SJCRH30 (cell line): Measurements from ENCODE around the gene HUNK. TPM values are rescaled to one million over a fixed set of nuclear protein-coding genes. Genes with fewer than 3 reads are reported as not detected.
A peak's percentile ranks its signal among the peaks of the same experiment; 100 is the strongest.
"Not testable (repeated sequence)": the region's sequence is repeated elsewhere in the genome, so short reads cannot be mapped to it uniquely, and the experiment has no call there.

Experiments
- DNase-seq, 2 experiments: peaks; one replicate each; pipeline ENCODE4 v3.0.0-alpha.2; 2015 to 2020
- H3K27ac ChIP-seq: fragments of 250-450 bp; sonication (Bioruptor Pico); 2 replicates; pipeline ENCODE4 v1.5.1; 2020; ENCODE audit warnings: mild to moderate bottlenecking, moderate library complexity
- H3K27me3 ChIP-seq: fragments of 250-450 bp; sonication (Bioruptor Pico); 2 replicates; pipeline ENCODE4 v1.5.1; 2020; ENCODE audit warnings: mild to moderate bottlenecking, moderate library complexity
- H3K36me3 ChIP-seq: fragments of 250-450 bp; sonication (Bioruptor Pico); 2 replicates; pipeline ENCODE4 v1.5.1; 2020; ENCODE audit warnings: mild to moderate bottlenecking, moderate library complexity
- H3K4me1 ChIP-seq: fragments of 250-450 bp; sonication (Bioruptor Pico); 2 replicates; pipeline ENCODE4 v1.5.1; 2020; ENCODE audit warnings: mild to moderate bottlenecking, moderate library complexity
- H3K4me3 ChIP-seq: fragments of 250-450 bp; sonication (Bioruptor Pico); 2 replicates; pipeline ENCODE4 v1.5.1; 2020; ENCODE audit warnings: mild to moderate bottlenecking, moderate library complexity
- H3K9me3 ChIP-seq: fragments of 250-450 bp; sonication (Bioruptor Pico); replicated peaks from 2 replicates; pipeline ENCODE4 v1.5.1; 2020; ENCODE audit warnings: mild to moderate bottlenecking, moderate library complexity
- total RNA-seq: library from RNA; depleted of rRNA; stranded (reverse); fragments of >200 nt; shearing (Covaris generic); gene quantifications from 2 replicates; pipeline ENCODE4 v1.2.3, GENCODE V29; 2014

The HUNK gene
- total RNA-seq, 1 experiment from 2014 or later, result 38.9 TPM

- no peaks in the 10 kb centered on the region for H3K9me3 ChIP-seq
- DNase-seq, result no peak
- H3K4me1 ChIP-seq, result peaks cover 10% of the 10 kb centered on the region
- no peaks in the 10 kb centered on the region for H3K27me3 ChIP-seq
- no peak overlapping the region for H3K27ac ChIP-seq
- H3K4me3 ChIP-seq, result no peak overlapping the region
- H3K36me3 ChIP-seq, result no peaks in the 10 kb centered on the region
These were observed 145.6 kb downstream of the HUNK start for GRCh38 chr21:32018381-32018780.

DNA sequence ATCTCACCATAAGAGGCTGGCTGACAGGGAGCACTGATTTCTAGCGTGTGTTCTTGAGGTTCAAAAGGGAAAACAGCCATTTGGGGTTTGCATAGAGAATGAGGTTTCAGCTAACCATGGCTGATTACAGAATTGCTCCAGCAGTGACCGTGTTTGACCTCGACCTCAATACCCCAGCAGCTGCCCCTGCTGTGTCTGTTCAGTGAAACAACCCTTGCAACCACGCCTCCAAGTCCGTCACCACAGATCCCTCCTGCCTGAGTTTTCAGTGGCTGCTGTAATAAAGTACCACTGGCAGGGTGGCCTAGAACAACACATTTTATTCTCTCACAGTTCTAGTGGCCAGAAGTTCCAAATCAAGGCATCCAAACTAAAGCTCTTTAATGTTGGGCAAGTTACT, 147.7 kb downstream of the HUNK start:
- Histone ChIP-seq H3K4me3 (no peak overlapping the region), H3K9me3 (no peaks in the 10 kb centered on the region), H3K36me3 (no peaks in the 10 kb centered on the region), H3K27ac (peak overlapping the region; percentile 17; the same call in 1 of the 2 replicates), H3K27me3 (no peaks in the 10 kb centered on the region), H3K4me1 (peaks cover 10% of the 10 kb centered on the region)
- peak; percentile 57 to 73 for DNase-seq

GRCh38 chr21:32021319-32021994, 148.6 kb downstream of the HUNK start:
- no peak overlapping the region for H3K27ac ChIP-seq
- DNase-seq, result no peak
- H3K27me3 ChIP-seq, result no peaks in the 10 kb centered on the region
- H3K4me1 ChIP-seq, result peaks cover 10% of the 10 kb centered on the region
- no peaks in the 10 kb centered on the region for H3K9me3 ChIP-seq
- no peak overlapping the region for H3K4me3 ChIP-seq
- H3K36me3 ChIP-seq, result no peaks in the 10 kb centered on the region

DNA sequence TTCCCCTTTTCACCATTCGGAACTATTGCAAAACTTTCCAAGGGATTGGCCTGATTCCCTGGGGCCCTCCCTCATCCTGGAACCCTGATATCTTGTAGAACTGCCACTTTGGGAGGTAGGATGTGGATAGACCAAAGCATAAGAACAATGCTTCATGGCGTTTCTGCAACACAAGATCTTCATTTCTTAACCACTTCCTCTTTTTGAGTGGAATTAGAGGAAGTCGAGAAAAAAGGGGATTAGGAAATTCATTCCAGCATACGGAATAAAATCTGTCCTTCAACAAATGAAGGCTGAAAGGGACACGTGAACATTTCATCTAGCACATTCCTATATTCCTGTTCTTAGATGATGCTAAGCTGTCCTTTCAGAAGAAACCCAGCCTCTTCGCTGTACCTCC, 149.3 kb downstream of the HUNK start:
- no peak for DNase-seq
- no peaks in the 10 kb centered on the region for H3K9me3 ChIP-seq
- no peak overlapping the region for H3K27ac ChIP-seq
- H3K27me3 ChIP-seq, result no peaks in the 10 kb centered on the region
- no peak overlapping the region for H3K4me3 ChIP-seq
- H3K4me1 ChIP-seq, result peaks cover 10% of the 10 kb centered on the region
- H3K36me3 ChIP-seq, result no peaks in the 10 kb centered on the region

DNA sequence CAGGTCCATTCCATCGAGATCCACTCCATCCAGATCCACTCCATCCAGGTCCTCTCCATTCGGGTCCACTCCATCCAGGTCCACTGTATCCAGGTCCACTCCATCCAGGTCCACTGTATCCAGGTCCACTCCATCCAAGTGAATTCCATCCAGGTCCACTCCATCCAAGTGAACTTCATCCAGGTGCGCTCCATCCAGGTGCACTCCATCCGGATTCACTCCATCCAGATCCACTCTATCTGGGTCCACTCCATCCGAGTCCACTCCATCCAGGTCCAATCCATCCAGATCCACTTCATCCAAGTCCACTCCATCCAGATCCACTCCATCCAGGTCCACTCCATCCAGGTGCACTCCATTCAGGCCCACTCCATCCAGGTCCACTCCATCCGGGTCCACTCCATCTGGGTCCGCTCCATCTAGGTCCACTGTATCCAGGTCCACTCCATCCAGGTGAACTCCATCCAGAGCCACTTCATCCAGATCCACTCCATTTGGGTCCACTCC, 157.4 kb downstream of the HUNK start:
- no peak for DNase-seq
- no peak overlapping the region for H3K27ac ChIP-seq
- H3K9me3 ChIP-seq, result no peaks in the 10 kb centered on the region
- H3K4me3 ChIP-seq, result no peak overlapping the region
- H3K36me3 ChIP-seq, result no peaks in the 10 kb centered on the region
- no peaks in the 10 kb centered on the region for H3K4me1 ChIP-seq
- no peaks in the 10 kb centered on the region for H3K27me3 ChIP-seq

DNA sequence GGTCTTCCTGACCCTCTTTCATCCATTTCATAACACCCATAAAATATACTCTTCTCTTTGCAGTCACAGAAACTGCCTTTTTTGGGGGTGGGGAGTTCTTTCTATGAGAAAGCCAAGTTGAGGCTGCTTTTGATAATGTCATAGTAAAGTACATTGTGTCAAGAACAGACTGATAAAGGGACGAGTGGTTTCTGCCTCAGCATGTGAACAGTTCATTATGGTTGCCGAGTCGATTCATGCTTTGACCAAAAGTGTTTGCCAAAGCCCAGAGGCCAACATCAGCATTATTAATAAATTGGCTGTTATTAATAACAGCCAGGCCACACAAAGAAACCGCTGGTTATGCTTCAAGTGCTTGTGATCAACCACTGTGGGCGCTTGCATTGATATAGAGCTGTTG, 162.0 kb downstream of the HUNK start:
- DNase-seq, result no peak
- no peaks in the 10 kb centered on the region for H3K9me3 ChIP-seq
- no peaks in the 10 kb centered on the region for H3K4me1 ChIP-seq
- no peaks in the 10 kb centered on the region for H3K27me3 ChIP-seq
- H3K36me3 ChIP-seq, result no peaks in the 10 kb centered on the region
- no peak overlapping the region for H3K4me3 ChIP-seq
- no peak overlapping the region for H3K27ac ChIP-seq

DNA sequence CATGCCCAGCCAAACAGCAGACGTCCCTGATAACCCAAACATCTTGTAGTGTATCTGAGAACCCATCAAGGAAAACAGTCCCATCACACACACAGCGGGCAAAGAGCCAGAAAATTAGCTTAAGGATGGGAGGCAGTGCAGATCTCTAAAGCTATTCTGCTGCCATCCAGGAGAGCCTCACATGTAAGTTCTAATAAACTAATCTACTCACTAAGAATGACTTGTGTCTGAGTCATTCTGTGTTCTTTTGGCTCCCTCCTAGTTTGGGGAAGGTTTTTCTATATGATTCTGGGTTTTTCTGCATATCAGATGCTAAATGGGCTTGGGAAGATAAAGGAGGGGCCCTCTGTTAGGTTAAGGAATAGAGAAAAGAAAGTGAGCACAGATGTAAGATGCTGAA, 162.8 kb downstream of the HUNK start:
- Histone ChIP-seq H3K27ac (no peak overlapping the region), H3K36me3 (no peaks in the 10 kb centered on the region), H3K4me1 (no peaks in the 10 kb centered on the region), H3K27me3 (no peaks in the 10 kb centered on the region), H3K4me3 (no peak overlapping the region), H3K9me3 (no peaks in the 10 kb centered on the region)
- no peak for DNase-seq

GRCh38 chr21:32036756-32037155, 163.9 kb downstream of the HUNK start:
- DNase-seq, result no peak

GRCh38 chr21:32038751-32039150, 165.9 kb downstream of the HUNK start:
- H3K27me3 ChIP-seq, H3K27ac ChIP-seq, H3K36me3 ChIP-seq, H3K4me3 ChIP-seq, H3K4me1 ChIP-seq, DNase-seq, H3K9me3 ChIP-seq: not testable (repeated sequence)

More at GRCh38 chr21:32036756-32037155, 163.9 kb downstream of the HUNK start:
- Histone ChIP-seq H3K4me1 (no peaks in the 10 kb centered on the region), H3K27ac (no peak overlapping the region), H3K4me3 (no peak overlapping the region), H3K36me3 (no peaks in the 10 kb centered on the region), H3K27me3 (no peaks in the 10 kb centered on the region), H3K9me3 (no peaks in the 10 kb centered on the region)

DNA sequence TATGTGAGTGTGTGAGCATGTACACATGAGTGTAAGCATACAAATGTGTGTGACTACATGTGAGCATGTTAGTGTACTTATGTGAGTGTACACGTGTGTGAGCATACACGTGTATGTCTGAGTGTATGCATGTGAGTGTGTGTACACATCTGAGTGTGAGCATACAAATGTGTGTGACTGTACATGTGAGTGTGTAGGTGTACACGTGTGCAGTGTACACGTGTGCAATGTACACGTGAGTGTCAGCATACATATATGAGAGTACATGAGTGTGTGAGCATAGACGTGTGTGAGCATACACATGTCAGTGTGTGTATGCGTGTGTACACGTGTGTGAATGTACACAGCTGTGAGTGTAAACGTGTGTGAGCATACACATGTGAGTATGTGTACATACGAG, 170.6 kb downstream of the HUNK start:
- Histone ChIP-seq H3K4me1 (peaks cover 20% of the 10 kb centered on the region), H3K9me3 (no peaks in the 10 kb centered on the region), H3K36me3 (no peaks in the 10 kb centered on the region), H3K27ac (no peak overlapping the region; the same call in 1 of the 2 replicates), H3K27me3 (no peaks in the 10 kb centered on the region), H3K4me3 (no peak overlapping the region)
- no peak for DNase-seq

DNA sequence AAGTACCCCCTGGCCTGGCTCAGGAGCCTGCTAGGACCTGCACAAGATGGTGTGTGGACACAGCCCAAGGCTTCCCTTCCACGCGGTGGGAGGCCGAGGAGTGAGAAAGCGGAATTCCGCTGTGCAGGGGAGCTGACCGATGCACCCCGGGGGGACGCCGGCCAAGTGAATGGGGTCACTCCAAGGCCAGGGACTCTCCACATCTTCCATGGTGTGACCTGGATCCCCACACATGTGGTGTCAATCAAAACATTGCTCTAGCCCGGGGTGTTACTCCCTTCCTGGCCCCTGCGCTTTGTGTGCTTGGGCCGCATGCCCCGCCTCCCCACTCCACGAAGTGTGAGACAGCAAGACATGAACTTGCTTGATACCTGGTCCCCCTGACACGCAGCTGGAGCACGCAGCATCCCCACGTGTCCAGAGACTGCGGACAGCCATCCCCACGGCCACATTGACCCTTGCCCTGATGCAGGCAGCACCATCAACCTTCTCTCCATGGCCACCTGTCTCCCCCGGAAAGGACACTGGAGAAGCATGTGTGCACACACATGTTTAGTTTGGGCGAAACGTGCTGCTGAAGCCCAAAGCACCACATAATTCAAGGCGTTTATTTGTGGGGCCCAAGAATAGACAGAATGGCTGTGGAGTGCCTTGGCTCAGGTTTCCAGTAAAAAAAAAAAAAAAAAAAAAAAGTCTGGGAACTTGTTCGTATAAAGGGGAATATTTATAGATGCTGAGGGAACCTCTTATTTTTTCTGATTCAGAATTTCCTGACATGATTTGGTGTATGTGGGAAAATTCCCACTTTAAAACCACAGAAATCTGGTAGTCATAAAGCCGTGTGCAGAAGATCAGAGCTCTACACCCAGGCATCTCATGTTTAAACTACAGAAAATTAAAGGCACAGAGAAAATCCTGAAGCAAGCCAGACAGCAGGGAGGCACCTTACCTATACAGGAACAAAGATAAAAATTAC, 171.7 kb downstream of the HUNK start:
- peak overlapping the region; percentile 69 for H3K27ac ChIP-seq
- H3K9me3 ChIP-seq, result no peaks in the 10 kb centered on the region
- peaks cover 20% of the 10 kb centered on the region for H3K4me1 ChIP-seq
- H3K36me3 ChIP-seq, result no peaks in the 10 kb centered on the region
- DNase-seq, result peak; percentile 84 to 88
- H3K4me3 ChIP-seq, result peak overlapping the region; percentile 42
- H3K27me3 ChIP-seq, result no peaks in the 10 kb centered on the region

DNA sequence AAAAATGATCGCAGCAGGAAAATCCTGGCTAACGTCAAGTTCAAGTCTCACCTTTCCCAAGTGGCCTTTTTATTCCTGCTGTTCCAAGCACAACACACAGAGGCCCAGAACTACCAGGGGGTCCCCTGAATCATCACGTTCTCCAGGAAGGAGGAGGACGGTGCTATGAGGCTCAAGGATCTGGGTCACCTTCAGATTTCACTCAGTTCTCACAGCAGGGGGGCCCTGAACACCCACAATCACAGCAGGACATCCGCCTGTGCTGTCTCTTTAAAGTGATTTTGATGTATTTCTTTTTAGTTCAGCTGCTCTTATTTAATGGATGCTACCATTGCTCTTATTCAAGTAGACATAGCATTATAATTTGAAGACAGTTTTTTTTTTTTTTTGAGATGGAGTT, 173.4 kb downstream of the HUNK start:
- no peak overlapping the region for H3K27ac ChIP-seq
- H3K27me3 ChIP-seq, result no peaks in the 10 kb centered on the region

DNA sequence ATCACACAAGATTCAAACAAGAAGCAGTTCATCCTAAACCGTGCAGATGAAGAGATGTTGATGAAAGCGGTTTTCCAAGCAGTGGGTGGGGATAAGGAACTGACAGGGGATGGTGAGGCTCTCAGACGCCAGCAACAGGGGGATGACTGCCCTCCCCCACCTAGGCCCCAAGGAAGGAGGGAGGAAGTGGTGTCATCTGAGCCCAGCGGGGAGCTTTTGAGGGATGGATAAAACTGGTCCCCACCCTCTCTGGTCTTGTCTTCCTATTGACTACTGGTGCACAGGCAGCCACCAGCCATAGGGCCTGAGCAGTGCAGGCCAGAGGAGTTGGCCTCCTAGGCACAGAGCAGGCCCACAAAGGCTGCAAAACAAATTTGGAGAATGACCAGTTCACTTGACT, 175.5 kb downstream of the HUNK start:
- Histone ChIP-seq H3K36me3 (no peaks in the 10 kb centered on the region), H3K4me1 (peaks cover 20% of the 10 kb centered on the region), H3K4me3 (no peak overlapping the region), H3K27me3 (no peaks in the 10 kb centered on the region), H3K9me3 (no peaks in the 10 kb centered on the region), H3K27ac (no peak overlapping the region)
- DNase-seq, result peak in 1 of 2 experiments; percentile 17

More for the DNA sequence above, 173.4 kb downstream of the HUNK start:
- no peaks in the 10 kb centered on the region for H3K9me3 ChIP-seq
- H3K4me1 ChIP-seq, result peaks cover 20% of the 10 kb centered on the region
- no peak for DNase-seq
- H3K36me3 ChIP-seq, result no peaks in the 10 kb centered on the region
- no peak overlapping the region for H3K4me3 ChIP-seq
